Liver (tissue), 2 donors: Measurements from ENCODE around the gene PLXNA3.

Source experiments
- TF ChIP-seq, protein P1 (sequence below): fragments of 150-350 bp; IDR thresholded peaks from 2 replicates; pipeline ENCODE4 v1.5.1; 2017; ENCODE audit warnings: improper control_type of control experiment, low read depth, low read length; ENCODE audit not compliant: missing input control
- TF ChIP-seq, protein P2 (sequence below): IDR thresholded peaks from 2 replicates; pipeline ENCODE4 v1.6.1; 2016; ENCODE audit warnings: antibody characterized with exemption, mild to moderate bottlenecking
- donor health status: healthy.

DNA sequence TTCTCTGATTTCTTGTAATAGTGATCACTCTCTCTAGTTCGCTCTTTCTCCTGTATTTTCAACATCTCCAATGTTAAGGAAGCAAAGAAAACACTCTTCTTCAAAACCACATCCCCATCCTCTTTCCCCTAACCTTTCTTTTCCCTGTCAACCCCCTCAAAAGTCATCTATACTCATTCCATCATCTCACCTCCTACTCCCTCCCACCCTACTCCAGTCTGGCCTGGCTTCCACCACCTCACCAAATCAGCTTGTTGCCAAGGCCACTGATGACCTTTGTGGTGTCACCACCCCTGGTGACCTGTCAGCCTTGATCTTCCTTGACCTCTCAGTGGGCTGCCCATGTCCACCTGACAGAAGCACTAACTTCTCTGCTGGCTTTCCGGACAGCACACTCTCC lies 55.6 kb downstream of the PLXNA3 start:
- TF ChIP-seq, protein P1, sequence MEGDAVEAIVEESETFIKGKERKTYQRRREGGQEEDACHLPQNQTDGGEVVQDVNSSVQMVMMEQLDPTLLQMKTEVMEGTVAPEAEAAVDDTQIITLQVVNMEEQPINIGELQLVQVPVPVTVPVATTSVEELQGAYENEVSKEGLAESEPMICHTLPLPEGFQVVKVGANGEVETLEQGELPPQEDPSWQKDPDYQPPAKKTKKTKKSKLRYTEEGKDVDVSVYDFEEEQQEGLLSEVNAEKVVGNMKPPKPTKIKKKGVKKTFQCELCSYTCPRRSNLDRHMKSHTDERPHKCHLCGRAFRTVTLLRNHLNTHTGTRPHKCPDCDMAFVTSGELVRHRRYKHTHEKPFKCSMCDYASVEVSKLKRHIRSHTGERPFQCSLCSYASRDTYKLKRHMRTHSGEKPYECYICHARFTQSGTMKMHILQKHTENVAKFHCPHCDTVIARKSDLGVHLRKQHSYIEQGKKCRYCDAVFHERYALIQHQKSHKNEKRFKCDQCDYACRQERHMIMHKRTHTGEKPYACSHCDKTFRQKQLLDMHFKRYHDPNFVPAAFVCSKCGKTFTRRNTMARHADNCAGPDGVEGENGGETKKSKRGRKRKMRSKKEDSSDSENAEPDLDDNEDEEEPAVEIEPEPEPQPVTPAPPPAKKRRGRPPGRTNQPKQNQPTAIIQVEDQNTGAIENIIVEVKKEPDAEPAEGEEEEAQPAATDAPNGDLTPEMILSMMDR = no peak
- TF ChIP-seq, protein P2, sequence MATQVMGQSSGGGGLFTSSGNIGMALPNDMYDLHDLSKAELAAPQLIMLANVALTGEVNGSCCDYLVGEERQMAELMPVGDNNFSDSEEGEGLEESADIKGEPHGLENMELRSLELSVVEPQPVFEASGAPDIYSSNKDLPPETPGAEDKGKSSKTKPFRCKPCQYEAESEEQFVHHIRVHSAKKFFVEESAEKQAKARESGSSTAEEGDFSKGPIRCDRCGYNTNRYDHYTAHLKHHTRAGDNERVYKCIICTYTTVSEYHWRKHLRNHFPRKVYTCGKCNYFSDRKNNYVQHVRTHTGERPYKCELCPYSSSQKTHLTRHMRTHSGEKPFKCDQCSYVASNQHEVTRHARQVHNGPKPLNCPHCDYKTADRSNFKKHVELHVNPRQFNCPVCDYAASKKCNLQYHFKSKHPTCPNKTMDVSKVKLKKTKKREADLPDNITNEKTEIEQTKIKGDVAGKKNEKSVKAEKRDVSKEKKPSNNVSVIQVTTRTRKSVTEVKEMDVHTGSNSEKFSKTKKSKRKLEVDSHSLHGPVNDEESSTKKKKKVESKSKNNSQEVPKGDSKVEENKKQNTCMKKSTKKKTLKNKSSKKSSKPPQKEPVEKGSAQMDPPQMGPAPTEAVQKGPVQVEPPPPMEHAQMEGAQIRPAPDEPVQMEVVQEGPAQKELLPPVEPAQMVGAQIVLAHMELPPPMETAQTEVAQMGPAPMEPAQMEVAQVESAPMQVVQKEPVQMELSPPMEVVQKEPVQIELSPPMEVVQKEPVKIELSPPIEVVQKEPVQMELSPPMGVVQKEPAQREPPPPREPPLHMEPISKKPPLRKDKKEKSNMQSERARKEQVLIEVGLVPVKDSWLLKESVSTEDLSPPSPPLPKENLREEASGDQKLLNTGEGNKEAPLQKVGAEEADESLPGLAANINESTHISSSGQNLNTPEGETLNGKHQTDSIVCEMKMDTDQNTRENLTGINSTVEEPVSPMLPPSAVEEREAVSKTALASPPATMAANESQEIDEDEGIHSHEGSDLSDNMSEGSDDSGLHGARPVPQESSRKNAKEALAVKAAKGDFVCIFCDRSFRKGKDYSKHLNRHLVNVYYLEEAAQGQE = no peak
